HEK293 (cell line): Measurements from ENCODE around the gene PRPF18.

Experiments
- CTCF ChIA-PET: fragments of 350-600 bp; formaldehyde crosslinking; extraction: SDS; loops from one replicate; lab custom pipeline; 2021; ENCODE audit warnings: antibody characterized with exemption; lab: Yijun Ruan, JAX
- POLR2A ChIA-PET: fragments of 300-600 bp; formaldehyde crosslinking; extraction: SDS; loops from one replicate; lab custom pipeline; 2020; ENCODE audit warnings: antibody characterized with exemption, inconsistent platforms; lab: Yijun Ruan, JAX
- H3K27ac ChIP-seq: fragments of 200-500 bp; sonication (Bioruptor generic); 2 replicates; pipeline ENCODE4 v1.5.1; 2014; ENCODE audit warnings: low read depth, low read length, control low read depth, inconsistent platforms; ENCODE audit errors: extremely low read depth
- H3K36me3 ChIP-seq, 2 experiments: fragments of 200-500 bp in 1 of 2; sonication (Bioruptor generic) in 1 of 2; 1 replicate in 1 of 2; 2 replicates in 1 of 2; pipeline ENCODE4 v1.5.1; 2014 to 2017; ENCODE audit warnings: inconsistent platforms in 2 of 2, low read length in 2 of 2; ENCODE audit not compliant: control insufficient read depth in 2 of 2, insufficient read depth in 1 of 2
- H3K4me1 ChIP-seq: fragments of 200-500 bp; sonication (Bioruptor generic); 2 replicates; pipeline ENCODE4 v1.5.1; 2014; ENCODE audit warnings: mild to moderate bottlenecking, low read length, inconsistent platforms; ENCODE audit not compliant: control insufficient read depth, insufficient read depth
- H3K4me3 ChIP-seq: 2 replicates; pipeline ENCODE4 v1.5.1; 2011; ENCODE audit warnings: low read depth, mild to moderate bottlenecking, control low read depth, low read length, moderate library complexity
- H3K9me3 ChIP-seq: fragments of 200-500 bp; sonication (Bioruptor generic); 2 replicates; pipeline ENCODE4 v1.5.1; 2014; ENCODE audit warnings: low read depth, low read length, inconsistent platforms; ENCODE audit not compliant: control insufficient read depth, insufficient read depth
- AEBP2 ChIP-seq: fragments of 450-650 bp; formaldehyde crosslinking; IDR thresholded peaks from 2 replicates; pipeline ENCODE4 v1.5.1; 2016; ENCODE audit warnings: missing biosample characterization, missing genetic modification characterization, borderline replicate concordance
- IKZF3 ChIP-seq: fragments of 450-650 bp; IDR thresholded peaks from 2 replicates; pipeline ENCODE4 v1.5.0; 2018; ENCODE audit warnings: missing biosample characterization, mild to moderate bottlenecking, missing genetic modification characterization, moderate library complexity
- SALL2 ChIP-seq: fragments of 450-650 bp; formaldehyde crosslinking; IDR thresholded peaks from 2 replicates; pipeline ENCODE4 v1.5.0; 2017; ENCODE audit warnings: missing biosample characterization, mild to moderate bottlenecking, missing genetic modification characterization, borderline replicate concordance
- ZBTB10 ChIP-seq: fragments of 450-650 bp; formaldehyde crosslinking; IDR thresholded peaks from 2 replicates; pipeline ENCODE4 v1.5.1; 2016; ENCODE audit warnings: missing biosample characterization, missing genetic modification characterization
- ZNF114 ChIP-seq: fragments of 450-650 bp; formaldehyde crosslinking; IDR thresholded peaks from 2 replicates; pipeline ENCODE4 v1.5.0; 2017; ENCODE audit warnings: missing biosample characterization, missing genetic modification characterization
- ZNF138 ChIP-seq: fragments of 450-650 bp; formaldehyde crosslinking; IDR thresholded peaks from 2 replicates; pipeline ENCODE4 v1.5.1; 2016; ENCODE audit warnings: missing biosample characterization, missing genetic modification characterization, borderline replicate concordance
- ZNF362 ChIP-seq: fragments of 450-650 bp; formaldehyde crosslinking; IDR thresholded peaks from 2 replicates; pipeline ENCODE4 v1.5.1; 2016; ENCODE audit warnings: missing biosample characterization, missing genetic modification characterization
- ZNF514 ChIP-seq: fragments of 450-650 bp; formaldehyde crosslinking; IDR thresholded peaks from 2 replicates; pipeline ENCODE4 v1.5.1; 2016; ENCODE audit warnings: missing biosample characterization, missing genetic modification characterization
- ZNF558 ChIP-seq: fragments of 450-650 bp; formaldehyde crosslinking; IDR thresholded peaks from 2 replicates; pipeline ENCODE4 v1.5.1; 2016; ENCODE audit warnings: missing biosample characterization, missing genetic modification characterization
- ZNF561 ChIP-seq: fragments of 450-650 bp; IDR thresholded peaks from 2 replicates; pipeline ENCODE4 v1.5.1; 2018; ENCODE audit warnings: missing biosample characterization, missing genetic modification characterization, borderline replicate concordance
- ZNF596 ChIP-seq: fragments of 450-650 bp; IDR thresholded peaks from 2 replicates; pipeline ENCODE4 v1.5.0; 2018; ENCODE audit warnings: missing biosample characterization, mild to moderate bottlenecking, missing genetic modification characterization, moderate library complexity
- ZNF600 ChIP-seq: fragments of 450-650 bp; formaldehyde crosslinking; IDR thresholded peaks from 2 replicates; pipeline ENCODE4 v1.5.1; 2016; ENCODE audit warnings: missing biosample characterization, missing genetic modification characterization
- ZNF747 ChIP-seq: fragments of 450-650 bp; formaldehyde crosslinking; IDR thresholded peaks from 2 replicates; pipeline ENCODE4 v1.5.1; 2016; ENCODE audit warnings: missing biosample characterization, missing genetic modification characterization
- ZNF777 ChIP-seq: fragments of 450-650 bp; formaldehyde crosslinking; IDR thresholded peaks from 2 replicates; pipeline ENCODE4 v1.5.1; 2017; ENCODE audit warnings: missing biosample characterization, missing genetic modification characterization, borderline replicate concordance
- TF ChIP-seq, protein P1 (sequence below): fragments of 450-650 bp; formaldehyde crosslinking; IDR thresholded peaks from 2 replicates; pipeline ENCODE4 v1.5.1; 2016; ENCODE audit warnings: missing biosample characterization, missing genetic modification characterization
- TF ChIP-seq, protein P2 (sequence below): fragments of 450-650 bp; formaldehyde crosslinking; IDR thresholded peaks from 2 replicates; pipeline ENCODE4 v1.5.1; 2016; ENCODE audit warnings: missing biosample characterization, missing genetic modification characterization
- TF ChIP-seq, protein P3 (sequence below): fragments of 450-650 bp; IDR thresholded peaks from 2 replicates; pipeline ENCODE4 v1.5.1; 2018; ENCODE audit warnings: missing biosample characterization, missing genetic modification characterization

PRPF18 gene

DNA sequence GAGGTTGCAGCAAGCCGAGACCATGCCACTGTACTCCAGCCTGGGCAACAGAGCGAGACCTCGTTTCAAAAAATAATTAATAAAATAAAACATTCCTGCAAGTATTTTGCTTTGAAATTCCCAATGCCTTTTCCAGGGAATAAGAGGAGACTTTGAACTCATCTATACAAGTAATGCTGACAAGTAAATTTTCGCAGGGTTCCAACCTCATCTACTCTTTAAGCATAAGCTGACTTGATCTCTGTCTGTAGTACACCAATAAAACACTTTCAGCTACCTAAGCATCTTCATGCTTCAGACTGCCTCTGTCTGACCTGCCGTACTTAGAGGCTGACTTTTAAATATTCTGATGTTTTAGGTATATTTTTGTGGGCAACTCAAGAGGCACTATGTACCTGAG, 44.2 kb upstream of the PRPF18 start:
- Histone ChIP-seq H3K36me3 (no peaks in the 10 kb centered on the region), H3K4me3 (no peak overlapping the region), H3K27ac (no peak overlapping the region), H3K9me3 (no peaks in the 10 kb centered on the region), H3K4me1 (no peaks in the 10 kb centered on the region)
- CTCF ChIA-PET = interaction anchor here (0.6 to 1.2 kb wide), 3 partner anchors 102 to 468 kb away, joined by 4 to 5 read pairs (median 4); no protein-coding TSS in a partner anchor
- POLR2A ChIA-PET = no interaction called here
- TF ChIP-seq, protein P1, sequence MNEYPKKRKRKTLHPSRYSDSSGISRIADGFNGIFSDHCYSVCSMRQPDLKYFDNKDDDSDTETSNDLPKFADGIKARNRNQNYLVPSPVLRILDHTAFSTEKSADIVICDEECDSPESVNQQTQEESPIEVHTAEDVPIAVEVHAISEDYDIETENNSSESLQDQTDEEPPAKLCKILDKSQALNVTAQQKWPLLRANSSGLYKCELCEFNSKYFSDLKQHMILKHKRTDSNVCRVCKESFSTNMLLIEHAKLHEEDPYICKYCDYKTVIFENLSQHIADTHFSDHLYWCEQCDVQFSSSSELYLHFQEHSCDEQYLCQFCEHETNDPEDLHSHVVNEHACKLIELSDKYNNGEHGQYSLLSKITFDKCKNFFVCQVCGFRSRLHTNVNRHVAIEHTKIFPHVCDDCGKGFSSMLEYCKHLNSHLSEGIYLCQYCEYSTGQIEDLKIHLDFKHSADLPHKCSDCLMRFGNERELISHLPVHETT (tag by site-specific recombination) = no peak
- TF ChIP-seq, protein P2, sequence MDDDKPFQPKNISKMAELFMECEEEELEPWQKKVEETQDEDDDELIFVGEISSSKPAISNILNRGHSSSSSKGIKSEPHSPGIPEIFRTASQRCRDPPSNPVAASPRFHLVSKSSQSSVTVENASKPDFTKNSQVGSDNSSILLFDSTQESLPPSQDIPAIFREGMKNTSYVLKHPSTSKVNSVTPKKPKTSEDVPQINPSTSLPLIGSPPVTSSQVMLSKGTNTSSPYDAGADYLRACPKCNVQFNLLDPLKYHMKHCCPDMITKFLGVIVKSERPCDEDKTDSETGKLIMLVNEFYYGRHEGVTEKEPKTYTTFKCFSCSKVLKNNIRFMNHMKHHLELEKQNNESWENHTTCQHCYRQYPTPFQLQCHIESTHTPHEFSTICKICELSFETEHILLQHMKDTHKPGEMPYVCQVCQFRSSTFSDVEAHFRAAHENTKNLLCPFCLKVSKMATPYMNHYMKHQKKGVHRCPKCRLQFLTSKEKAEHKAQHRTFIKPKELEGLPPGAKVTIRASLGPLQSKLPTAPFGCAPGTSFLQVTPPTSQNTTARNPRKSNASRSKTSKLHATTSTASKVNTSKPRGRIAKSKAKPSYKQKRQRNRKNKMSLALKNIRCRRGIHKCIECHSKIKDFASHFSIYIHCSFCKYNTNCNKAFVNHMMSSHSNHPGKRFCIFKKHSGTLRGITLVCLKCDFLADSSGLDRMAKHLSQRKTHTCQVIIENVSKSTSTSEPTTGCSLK = no peak
- no peak for TF ChIP-seq ZNF596
- TF ChIP-seq IKZF3 (tag by site-specific recombination) = no peak
- TF ChIP-seq ZNF558 (tag by site-specific recombination) = no peak
- no peak for TF ChIP-seq ZNF138 (tag by site-specific recombination)
- TF ChIP-seq ZNF114 (tag by site-specific recombination) = no peak
- TF ChIP-seq ZNF747 = no peak
- no peak for TF ChIP-seq ZNF514
- TF ChIP-seq ZNF561 (tag by site-specific recombination) = no peak
- no peak for TF ChIP-seq SALL2
- no peak for TF ChIP-seq ZNF600 (tag by site-specific recombination)
- no peak for TF ChIP-seq AEBP2 (tag by site-specific recombination)
- no peak for TF ChIP-seq ZNF362 (tag by site-specific recombination)
- TF ChIP-seq ZBTB10 (tag by site-specific recombination) = no peak
- TF ChIP-seq, protein P3, sequence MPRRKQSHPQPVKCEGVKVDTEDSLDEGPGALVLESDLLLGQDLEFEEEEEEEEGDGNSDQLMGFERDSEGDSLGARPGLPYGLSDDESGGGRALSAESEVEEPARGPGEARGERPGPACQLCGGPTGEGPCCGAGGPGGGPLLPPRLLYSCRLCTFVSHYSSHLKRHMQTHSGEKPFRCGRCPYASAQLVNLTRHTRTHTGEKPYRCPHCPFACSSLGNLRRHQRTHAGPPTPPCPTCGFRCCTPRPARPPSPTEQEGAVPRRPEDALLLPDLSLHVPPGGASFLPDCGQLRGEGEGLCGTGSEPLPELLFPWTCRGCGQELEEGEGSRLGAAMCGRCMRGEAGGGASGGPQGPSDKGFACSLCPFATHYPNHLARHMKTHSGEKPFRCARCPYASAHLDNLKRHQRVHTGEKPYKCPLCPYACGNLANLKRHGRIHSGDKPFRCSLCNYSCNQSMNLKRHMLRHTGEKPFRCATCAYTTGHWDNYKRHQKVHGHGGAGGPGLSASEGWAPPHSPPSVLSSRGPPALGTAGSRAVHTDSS (tag by site-specific recombination) = no peak
- TF ChIP-seq ZNF777 (tag by site-specific recombination) = no peak
